ENCODE data around the gene MYLK2.

MYLK2 gene

GRCh38 chr20:31848088-31848999 is 29.2 kb downstream of the MYLK2 start:
- no peak overlapping the region for H3K27ac ChIP-seq
- no peak for TF ChIP-seq ZFX (IDR thresholded peaks at IDR 0.05; ENCODE audit: borderline replicate concordance)
- TF ChIP-seq CTCF (IDR thresholded peaks at IDR 0.05): no peak

- H3K27ac ChIP-seq: no peak overlapping the region
- TF ChIP-seq CTCF (IDR thresholded peaks at IDR 0.05): no peak
- no peak for TF ChIP-seq ZFX (IDR thresholded peaks at IDR 0.05; ENCODE audit: borderline replicate concordance)
These were observed 30.3 kb downstream of the MYLK2 start for GRCh38 chr20:31849306-31849930.

GRCh38 chr20:31851240-31851955 is 32.2 kb downstream of the MYLK2 start:
- H3K27ac ChIP-seq: no peak overlapping the region
- TF ChIP-seq CTCF (IDR thresholded peaks at IDR 0.05): no peak
- no peak for TF ChIP-seq ZFX (IDR thresholded peaks at IDR 0.05; ENCODE audit: borderline replicate concordance)

DNA sequence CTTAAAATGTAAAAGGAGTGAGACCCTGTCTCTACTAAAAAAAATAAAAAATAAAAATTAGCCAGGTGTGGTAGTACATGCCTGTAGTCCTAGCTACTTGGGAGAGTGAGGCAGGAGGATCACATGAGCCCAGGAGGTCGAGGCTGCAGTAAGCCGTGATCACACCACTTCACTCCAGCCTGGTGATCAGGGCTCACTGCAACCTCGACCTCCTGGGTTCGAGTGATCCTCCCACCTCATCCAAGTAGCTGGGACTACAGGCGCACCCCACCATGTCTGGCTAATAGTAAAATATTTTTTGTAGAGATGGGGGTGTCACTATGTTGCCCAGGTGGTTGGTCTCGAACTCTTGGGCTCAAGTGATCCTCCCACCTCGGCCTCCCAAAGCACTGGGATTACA is 34.3 kb downstream of the MYLK2 start:
- no peak overlapping the region for H3K27ac ChIP-seq
- TF ChIP-seq CTCF (IDR thresholded peaks at IDR 0.05) (no peak), ZFX (IDR thresholded peaks at IDR 0.05; ENCODE audit: borderline replicate concordance) (no peak)

- TF ChIP-seq ZFX (IDR thresholded peaks at IDR 0.05; ENCODE audit: borderline replicate concordance) (no peak), CTCF (IDR thresholded peaks at IDR 0.05) (no peak)
- no peak overlapping the region for H3K27ac ChIP-seq
These were observed 37.4 kb downstream of the MYLK2 start for GRCh38 chr20:31856516-31856915.

DNA sequence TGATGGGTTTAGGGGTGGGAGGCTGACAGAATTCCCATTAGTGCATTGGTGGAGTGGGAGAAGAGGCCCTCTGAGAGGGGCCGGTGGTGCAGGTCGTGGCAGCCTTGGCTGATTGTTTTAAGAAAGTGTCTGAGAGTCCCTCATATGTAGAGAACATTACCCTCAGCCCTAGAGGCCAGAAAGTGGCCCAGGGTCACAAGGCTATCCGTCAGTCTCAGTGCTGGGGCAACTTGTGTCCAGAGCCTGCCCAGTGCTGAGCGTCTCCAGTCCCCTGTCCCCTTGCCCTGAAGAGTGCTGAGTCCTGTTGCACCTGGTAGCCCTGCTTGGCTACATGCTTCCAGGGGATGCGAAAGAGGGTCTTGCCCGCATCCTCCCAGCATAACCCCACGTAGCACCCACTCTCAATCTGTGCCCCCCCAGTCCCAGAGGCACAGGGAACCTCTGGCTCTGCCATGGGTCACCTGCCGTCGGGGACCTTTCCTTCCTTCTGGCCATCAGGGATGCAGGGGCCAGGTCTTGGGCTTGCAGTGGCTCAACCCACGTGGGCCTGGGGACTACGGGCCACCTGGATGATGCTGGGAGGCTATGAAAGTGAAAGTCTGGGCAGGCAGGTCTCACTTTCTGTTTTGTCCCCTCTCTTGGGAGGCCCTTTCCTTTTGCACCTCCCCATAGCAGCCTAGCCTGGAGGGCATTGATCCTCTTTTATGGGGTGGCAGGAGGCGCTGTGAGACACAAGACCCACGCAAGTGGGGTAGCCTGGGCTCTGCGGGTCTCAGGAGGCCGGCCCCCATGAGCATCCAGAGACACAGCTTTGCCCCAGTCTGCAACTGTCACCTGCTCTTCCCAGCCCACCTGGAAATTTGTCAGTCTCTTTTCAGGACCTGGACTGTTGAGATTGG is 39.0 kb downstream of the MYLK2 start:
- no peak overlapping the region for H3K27ac ChIP-seq
- TF ChIP-seq ZFX (IDR thresholded peaks at IDR 0.05; ENCODE audit: borderline replicate concordance): no peak
- no peak for TF ChIP-seq CTCF (IDR thresholded peaks at IDR 0.05)

All from 22Rv1 (cell line).